HG03432 (cell line): ENCODE results near the gene MALRD1.

ENCODE experiments used
- ATAC-seq: cut with Tn5 transposase; IDR thresholded peaks from one replicate; pipeline ENCODE4 v1.9.1; 2021; ENCODE audit warnings: mild to moderate bottlenecking, moderate library complexity; ENCODE audit not compliant: unreplicated experiment

Gene MALRD1

DNA sequence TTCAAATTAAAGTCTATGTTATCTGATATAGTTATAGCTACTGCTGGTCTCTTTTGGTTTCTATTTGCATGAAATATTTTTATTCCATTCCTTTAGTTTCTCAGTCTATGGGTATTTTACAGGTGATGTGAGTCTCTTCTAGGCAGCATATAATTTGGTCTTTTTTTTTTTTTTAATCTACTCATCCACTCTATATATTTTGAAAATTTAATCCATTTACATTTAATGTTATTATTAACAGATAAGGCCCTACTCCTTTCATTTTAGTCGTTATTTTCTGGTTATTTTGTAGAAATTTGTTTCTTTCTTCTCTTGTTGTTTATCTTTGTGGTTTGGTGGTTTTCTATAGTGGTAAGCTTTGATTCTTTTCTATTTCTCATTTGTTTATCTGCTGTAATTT, 58.8 kb downstream of the MALRD1 start:
- no peak for ATAC-seq

DNA sequence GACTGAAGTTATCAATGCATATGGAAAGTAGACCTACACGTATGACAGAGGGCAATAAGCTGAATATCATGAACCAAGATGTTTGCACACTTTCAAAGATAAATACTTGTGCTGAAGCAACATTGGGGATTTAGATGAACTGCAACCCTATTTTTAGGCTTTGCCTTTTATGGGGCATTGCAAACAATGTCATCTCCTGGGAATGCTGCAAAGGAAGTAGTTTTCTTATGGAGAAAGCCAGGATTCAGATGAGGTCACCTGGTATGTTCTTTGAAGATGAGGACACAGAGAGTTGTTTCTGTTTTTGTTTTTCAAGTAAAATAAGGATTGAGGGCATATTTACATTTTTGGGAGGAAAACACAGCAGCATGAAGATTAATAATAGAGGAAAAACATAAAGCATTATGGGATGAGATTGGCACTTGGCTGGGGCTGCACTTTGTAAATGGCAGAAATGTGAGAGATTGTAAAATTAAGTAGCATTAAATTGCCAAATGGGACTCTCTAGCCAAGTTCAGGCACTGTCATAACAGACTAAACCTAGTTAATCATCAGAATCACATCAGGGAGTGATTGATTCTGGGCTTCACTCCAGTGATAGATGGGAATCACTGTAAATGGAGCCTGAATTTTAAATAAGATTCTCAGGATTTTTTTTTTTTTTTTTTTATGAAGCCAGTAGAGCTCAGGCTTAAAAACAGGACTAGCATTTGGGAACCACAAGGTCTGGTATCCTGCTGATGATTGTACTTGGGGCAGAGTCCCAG, 63.1 kb downstream of the MALRD1 start:
- no peak for ATAC-seq

DNA sequence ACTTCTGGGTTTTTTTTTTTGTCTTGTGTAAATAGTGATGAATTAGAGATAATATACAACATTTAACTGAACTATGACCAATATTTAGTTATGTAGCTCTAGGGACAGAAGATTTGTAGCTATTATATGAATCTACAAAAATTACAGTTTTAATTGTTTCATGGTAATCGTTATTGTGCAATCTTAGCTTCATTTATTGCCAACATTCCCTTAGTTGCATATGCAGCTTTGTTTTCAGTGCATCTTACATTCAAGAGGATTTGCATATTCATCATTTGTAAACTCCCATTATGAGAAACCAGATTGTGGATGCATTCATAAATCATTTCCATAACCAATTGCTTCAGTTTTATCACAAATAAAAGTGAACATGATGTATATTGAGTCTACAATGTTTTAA, 68.8 kb downstream of the MALRD1 start:
- no peak for ATAC-seq

DNA sequence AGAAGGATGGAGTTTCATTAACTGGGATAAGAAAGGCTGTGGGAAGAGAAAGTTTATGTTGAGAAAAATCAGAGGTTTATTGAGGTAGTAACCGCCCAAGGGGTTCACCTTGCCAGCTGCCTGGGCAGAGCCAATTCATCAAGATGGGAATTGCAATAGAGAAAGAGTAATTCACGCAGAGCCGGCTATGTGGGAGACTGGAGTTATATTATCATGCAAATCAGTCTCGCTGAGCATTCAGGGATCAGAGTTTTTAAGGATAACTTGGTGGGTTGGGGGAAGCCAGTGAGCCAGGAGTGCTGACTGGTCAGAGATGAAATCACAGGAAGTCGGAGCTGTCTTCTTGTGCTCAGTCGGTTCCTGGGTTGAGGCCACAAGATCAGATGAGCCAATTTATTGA, 70.6 kb downstream of the MALRD1 start:
- ATAC-seq, result no peak

DNA sequence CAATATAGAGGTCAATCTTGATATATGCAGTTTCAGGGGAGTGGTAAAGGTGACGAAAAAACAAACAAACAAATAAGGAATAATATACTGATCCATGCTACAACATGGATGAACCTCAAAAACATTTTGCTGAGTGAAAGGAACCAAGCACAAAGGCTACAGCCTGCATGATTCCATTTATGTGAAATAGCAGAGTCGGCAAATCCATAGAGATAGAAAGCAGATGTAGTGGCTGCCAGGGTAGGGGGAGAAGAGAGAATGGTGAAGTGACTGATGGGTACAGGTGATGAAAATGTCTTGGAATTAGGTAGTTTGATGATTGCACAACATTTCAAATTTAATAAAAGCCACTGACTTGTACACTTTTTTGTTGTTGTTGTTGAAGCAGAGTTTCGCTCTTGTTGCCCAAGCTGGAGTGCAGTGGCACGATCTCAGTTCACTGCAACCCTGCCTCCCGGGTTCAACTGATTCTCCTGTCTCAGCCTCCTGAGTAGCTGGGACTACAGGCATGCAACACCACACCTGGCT, 71.8 kb downstream of the MALRD1 start:
- no peak for ATAC-seq

DNA sequence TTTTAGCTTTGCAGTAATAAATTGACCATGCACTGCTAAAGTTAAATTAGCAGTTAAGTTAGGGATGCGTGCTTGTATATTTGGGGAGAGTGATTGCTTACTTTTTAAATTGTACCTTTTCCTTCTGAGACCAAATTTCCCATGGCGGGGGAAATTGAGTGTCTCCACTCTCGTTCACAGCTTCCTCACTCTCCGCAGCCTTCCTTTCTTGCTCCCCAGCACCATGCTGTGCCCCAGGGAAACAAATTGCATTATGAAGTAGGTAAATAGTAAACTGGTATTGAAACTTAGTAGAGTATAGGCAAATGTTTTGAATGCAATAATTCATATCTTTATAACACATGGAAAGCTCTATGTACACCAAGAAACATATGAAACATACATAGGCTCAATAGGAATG, 85.4 kb downstream of the MALRD1 start:
- ATAC-seq, result no peak

DNA sequence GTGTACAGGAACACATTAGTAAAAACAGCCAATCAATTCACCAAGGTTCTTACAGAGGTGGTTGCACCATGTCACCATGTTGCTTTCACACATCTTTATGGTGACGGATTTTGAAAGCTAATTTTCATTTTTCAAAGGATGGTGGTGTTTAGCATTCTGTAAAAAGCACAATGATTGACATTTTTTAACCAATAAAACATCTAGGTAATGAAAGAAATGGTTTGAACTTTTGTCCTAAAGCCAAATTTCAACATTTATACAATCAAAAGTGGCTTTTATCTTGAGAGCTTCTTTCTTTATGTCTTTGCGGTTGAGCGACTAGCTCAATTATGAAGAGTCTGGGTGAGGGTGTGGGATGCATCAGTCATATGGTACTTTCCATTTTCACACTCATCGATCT, 94.4 kb downstream of the MALRD1 start:
- no peak for ATAC-seq

DNA sequence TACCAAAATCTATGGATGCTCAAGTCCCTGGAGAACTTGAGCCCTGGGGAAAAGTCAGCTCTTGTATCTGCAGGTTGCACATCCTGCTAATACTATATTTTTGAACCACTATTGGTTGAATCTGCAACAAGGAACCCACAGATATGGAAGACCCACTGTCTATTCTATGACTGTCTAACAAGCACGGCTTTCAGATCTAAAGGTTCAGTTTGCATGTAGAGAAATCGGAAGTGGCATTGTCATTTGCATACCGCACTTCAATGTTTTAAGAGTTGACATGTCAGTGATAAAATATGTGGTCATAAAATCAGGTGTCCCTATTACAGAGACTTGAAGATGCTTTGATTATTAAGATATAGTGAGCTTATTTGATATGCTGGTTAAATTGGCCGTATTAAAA, 95.6 kb downstream of the MALRD1 start:
- no peak for ATAC-seq

DNA sequence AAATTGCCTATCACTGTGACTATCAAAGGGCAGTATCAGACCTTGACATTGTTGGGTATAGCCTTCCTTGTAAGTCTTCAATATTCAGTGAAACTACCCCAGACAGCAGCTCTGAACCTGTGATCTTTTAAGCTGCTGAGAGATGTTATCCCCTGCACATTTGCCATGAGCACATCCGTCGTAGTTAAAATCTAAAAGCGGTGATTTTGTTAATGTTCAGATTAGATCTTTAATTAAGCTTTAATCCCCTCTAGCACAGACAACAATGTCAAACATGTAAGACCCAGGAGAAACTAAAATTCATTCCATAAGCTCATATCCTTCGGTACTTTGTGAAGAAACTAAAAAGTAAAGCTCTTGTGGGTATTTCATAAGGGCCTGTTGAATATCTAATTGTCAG, 105.8 kb downstream of the MALRD1 start:
- ATAC-seq, result no peak

DNA sequence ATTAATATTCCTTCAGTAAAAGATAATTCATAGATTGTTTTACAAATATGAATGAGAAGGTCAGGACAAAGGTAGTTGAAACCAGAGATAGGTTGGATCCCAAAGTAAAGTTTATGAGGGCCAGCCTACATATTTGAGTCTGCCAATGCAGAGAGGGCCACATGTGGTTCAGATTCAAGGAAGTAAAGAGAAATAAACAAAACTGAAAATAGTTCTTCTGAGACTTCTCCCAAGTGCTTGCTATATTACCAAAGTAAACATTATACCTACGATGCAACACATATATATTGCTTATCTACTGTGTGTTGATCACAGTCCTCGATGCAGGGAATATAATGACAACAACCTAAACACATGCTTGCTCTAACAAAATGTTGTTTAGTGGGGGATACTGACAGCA, 109.8 kb downstream of the MALRD1 start:
- ATAC-seq, result no peak

DNA sequence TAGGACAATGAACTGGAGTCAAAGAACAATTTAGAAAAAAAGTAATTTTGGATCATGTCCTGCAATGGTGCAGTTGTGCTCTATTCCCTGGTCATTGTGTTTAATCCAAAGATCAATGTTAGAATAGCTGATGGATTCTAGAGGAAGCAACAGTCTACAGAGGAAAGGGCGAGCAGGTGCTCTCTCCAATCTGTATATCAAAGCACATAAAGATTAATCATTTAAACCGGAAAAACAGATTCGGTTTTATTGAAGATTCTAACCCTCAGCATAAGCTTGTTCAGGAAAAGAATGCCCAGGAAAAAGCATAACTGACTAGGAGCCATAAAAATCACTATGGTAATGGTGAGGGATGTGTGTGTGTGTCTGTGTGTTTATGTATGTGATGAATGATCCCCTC, 110.3 kb downstream of the MALRD1 start:
- no peak for ATAC-seq

DNA sequence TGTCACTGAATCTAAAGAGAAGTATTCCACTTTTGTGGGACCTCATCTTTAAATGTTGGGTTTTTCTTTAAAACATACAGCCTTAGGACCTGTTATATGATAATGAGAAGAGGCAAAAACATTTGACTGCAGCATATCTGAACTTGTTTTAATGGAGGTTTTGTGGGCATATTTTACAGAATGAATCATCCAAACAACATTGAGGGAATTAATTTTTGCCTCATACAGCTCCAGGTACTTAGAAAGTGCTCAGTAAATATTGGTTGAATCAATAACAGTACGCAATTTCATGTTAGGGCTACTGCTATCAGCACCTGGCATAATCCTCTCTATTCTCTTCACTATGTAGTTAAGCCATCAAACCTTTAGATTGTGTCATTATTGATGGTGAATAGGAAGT, 115.9 kb downstream of the MALRD1 start:
- ATAC-seq, result no peak

DNA sequence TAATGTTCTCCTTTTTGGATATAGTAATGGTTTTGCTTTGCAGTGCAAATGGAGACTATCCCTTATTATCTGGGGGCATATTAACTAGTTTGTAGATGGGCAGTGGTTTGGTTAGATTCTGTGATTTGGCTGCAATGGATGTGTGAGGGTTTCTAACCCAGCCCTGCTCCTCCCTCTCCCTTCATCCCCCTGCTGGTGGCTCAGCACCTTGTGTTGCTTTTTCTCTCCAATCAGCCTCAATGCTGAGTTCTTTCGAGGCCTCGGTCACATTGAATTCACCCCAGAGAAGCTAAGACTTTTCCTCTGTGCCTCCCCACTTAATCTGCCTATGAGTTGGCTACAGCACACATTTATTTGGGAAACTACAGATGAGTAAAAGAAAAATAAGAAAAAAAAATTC, 120.0 kb downstream of the MALRD1 start:
- ATAC-seq, result no peak

DNA sequence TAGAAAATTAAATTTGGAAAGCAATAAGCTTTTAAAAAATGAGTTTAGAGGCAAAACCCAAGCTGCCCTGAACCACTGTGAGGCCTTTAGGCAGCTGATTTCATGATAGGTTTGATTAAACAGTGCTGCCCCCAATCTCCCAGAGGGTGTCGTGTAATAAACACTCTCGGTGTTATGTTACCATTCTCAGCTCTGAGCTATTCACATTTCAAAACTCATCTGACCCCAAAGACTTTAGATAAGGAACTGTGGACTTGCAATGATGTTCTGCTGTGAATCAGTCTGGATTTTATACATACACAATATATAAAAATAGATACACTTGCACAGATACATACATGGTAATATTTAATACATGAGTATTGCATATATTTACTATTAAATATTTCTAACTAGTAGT, 120.4 kb downstream of the MALRD1 start:
- no peak for ATAC-seq

DNA sequence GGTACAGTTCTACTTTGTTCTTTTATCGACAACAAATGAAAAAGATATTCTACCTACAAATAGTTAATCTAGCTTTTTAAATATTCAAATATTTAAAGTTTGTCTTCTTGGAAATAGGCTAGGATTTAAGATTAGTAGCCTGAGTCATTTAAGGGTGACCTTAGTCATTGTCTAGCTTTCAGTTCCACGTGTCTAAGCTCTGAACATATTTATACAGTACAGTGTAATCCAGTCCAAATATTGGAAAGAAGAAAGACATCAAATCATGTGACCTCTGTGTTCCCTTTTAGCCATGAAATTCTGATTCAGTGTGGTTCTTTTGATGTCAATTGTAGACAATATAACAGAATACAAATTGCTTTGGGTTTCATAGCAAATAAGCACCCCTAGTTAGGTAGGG, 121.1 kb downstream of the MALRD1 start:
- no peak for ATAC-seq

DNA sequence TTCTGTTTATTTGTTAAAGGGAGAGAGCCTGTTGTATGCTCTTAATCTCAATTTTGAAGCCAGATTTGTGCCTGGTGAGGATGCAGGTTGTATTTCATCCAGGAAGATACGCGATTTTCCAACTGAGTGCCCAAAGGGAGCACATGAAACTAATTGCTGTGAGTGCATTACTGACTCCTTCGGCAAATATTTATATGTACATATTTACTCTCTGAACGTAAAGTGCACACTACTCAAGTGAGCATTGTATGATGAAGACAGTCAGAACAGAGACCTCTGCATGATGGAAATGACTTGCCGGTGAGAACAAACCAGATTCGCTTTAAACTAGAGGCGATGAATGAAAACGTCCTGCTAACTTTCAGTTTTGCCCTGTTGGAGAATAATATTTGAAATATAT, 130.1 kb downstream of the MALRD1 start:
- no peak for ATAC-seq

DNA sequence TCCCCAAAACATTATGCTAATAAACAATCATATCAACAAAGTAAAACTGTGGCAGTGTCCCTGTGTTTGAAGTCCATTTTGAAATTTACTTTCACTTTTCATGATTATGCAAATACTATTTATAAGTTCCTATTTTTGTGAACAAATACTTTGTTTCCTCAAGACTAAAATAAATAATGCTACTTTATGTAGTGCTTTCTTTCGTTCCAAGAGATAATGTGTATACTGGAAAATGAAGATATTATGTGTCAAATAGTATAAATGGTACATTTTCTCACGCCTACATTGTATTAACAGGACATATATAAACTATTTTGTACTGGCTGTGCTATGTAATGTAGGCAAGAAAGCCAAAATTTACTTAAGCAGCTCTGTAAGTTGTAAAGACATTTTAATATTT, 136.3 kb downstream of the MALRD1 start:
- no peak for ATAC-seq

DNA sequence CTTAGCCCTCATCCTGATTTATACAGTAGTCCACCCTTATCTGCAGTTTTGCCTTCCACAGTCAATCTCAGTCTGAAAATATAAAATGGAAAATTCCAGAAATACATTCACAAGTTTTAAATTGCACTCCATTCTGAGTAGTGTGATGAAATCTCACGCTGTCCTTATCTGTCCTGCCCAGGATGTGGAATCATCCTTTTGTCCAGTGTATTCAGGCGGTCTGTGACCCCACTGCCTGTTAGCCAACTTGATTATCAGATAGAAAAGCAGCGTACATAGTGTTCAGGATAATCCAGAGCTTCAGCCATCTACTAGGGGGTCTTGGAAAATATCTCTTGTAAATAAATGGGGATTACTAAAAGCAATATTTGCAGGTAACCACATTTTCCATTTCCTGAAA, 146.3 kb downstream of the MALRD1 start:
- no peak for ATAC-seq

DNA sequence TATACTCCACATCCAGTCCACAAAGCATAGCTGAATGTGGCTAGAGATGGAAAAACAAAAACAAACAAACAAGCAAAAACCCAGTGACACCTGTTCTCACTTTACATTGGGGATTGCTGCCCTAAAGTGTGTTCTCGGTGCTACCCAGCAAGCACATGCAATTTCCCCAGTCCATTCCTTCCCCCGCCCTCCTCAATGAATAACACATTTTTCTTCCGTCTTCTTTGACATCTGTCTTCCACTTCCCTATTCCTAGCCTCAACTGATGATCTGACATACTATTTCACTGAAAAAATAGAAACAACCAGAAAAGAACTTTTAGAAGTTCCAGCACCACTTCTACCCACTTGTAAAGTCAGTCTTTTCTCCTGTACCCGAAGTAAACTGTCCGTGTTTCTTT, 147.1 kb downstream of the MALRD1 start:
- no peak for ATAC-seq

DNA sequence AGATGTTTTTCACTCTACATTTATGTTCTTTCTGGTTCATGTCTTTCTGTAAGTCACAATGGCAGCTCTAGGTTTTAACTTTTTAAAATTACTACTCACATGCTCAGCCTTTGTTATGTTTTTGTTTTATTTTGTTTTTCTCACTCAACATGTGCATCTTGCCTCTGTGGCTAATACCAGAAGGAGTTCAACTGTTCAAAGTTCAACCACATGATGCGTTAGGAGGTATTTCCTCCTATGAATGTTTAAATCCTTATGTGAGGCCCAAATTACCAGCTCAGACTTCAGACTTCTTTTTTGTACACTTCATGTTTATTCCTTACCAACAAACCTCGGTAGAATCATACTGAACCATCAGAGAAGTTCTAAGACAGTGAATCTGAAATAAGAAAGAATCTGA, 151.6 kb downstream of the MALRD1 start:
- no peak for ATAC-seq

DNA sequence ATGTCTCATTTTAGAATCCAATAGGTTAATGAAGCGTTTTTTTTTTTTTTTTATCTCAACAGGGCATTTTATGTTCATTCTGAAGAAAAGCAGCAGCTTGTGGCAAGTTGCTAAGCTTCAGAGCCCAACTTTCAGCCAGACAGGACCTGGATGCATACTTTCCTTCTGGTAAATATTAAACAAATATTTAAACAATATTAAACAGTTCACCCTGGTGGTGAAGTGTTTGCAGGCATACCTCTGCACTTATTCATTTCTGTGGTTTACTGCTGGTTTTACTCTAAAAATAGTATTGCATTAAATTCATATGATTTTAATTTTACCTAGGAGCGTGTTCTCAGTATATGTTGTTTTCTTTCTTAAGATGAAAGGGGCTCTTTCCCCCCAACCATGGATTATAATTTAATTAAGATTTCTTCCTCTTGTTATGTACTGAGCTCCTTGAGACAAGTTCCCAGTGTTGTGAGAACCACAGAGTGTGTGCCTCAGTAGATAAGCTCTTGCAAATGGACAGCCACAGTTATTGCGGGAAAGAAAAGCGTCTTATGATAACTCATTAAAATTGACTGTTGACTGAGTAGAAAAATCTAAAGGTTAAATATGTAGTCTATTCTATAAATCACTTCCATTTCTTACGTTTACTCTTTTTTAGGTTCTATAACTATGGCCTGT, 155.8 kb downstream of the MALRD1 start:
- no peak for ATAC-seq

DNA sequence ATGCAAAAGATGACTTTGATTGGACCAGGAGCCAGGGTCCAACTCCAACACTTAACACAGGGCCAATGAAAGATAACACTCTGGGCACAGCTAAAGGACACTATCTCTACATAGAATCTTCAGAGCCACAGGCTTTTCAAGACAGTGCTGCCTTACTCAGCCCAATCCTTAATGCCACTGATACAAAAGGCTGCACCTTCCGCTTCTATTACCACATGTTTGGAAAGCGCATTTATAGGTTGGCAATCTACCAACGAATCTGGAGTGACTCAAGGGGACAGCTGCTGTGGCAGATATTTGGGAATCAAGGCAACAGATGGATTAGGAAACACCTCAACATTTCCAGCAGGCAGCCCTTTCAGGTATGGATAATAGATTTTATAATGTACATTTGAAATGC, 160.7 kb downstream of the MALRD1 start:
- no peak for ATAC-seq

DNA sequence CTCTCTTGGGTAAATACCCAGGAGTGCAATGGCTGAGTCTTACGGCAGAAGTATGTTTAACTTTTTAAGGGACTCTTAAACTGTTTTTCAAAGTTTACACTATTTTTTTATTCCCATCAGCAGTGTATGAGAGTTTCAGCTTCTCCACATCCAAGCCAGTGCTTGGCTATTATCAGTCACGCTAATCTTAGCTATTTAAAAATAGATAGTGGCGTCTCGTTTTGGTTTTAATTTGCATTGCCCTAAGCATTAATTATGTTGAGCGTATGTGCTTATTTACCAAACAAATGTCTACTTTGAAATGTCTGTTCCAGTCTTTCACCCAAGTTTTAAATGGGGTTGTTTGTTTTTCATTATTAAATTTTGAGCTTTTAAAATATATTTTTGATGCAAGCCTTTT, 164.0 kb downstream of the MALRD1 start:
- no peak for ATAC-seq
